ENCODE measurements around the gene TAP1. TPM values are rescaled to one million over a fixed set of nuclear protein-coding genes. Genes with fewer than 3 reads are reported as not detected.

The TAP1 gene
- total RNA-seq, 2 experiments from 2014 or later, result 210 to 211 TPM

DNA sequence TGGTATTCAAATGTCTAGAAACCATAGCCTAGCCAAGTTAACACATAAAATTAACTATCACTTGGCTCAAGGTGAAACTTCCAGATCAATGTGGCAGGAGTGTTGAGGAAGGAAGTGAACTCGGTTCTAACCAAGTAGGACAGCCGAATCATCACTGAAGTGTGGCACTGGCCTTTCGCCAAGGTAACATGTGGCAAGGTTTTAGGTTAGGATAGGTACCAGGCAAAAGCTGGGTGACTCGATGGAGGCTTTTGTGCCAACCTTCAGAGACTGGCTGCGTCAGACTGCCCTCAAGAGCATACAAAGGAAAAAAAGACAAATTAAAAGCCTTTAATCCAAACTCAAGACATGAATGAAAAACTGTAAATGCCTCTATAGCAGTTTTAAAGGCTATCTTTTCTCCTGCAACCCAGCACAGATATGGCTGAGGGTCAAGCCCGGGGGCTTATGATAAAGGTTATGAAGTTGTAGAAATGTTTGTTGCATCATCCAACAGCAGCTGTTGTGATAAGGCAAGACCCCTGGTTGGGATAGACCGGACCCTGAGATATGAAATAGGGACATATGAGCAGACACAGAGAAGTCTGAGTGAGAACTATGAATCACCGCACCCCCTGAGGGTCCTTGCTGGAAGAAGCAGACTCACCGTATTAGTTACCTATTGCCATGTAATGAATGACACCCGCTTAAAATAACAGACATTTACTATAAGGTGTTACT is 12.4 kb upstream of the TAP1 start:
- Mint-ChIP-seq H3K4me3 (no peak overlapping the region), H3K27me3 (no peaks in the 10 kb centered on the region), H3K9me3 (no peaks in the 10 kb centered on the region), H3K27ac (peak overlapping the region; percentile 84), H3K36me3 (ENCODE audit: low read depth) (peaks cover 8% of the 10 kb centered on the region), H3K4me1 (ENCODE audit: low read depth) (peaks cover 36% of the 10 kb centered on the region)
- no peak for DNase-seq
- TF ChIP-seq, protein P1, sequence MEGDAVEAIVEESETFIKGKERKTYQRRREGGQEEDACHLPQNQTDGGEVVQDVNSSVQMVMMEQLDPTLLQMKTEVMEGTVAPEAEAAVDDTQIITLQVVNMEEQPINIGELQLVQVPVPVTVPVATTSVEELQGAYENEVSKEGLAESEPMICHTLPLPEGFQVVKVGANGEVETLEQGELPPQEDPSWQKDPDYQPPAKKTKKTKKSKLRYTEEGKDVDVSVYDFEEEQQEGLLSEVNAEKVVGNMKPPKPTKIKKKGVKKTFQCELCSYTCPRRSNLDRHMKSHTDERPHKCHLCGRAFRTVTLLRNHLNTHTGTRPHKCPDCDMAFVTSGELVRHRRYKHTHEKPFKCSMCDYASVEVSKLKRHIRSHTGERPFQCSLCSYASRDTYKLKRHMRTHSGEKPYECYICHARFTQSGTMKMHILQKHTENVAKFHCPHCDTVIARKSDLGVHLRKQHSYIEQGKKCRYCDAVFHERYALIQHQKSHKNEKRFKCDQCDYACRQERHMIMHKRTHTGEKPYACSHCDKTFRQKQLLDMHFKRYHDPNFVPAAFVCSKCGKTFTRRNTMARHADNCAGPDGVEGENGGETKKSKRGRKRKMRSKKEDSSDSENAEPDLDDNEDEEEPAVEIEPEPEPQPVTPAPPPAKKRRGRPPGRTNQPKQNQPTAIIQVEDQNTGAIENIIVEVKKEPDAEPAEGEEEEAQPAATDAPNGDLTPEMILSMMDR (IDR thresholded peaks at IDR 0.05), result no peak
- intact Hi-C loops (cut with micrococcal nuclease), result loop anchor here (2.0 to 5.0 kb wide), 2 partner anchors 13 to 39 kb away; partner anchors contain the start of gene TAP1
- ChIA-PET CTCF (interaction anchor here (0.8 to 4.1 kb wide), 5 partner anchors 8 to 88 kb away, joined by 3 to 45 read pairs (median 23); partner anchors contain the start of genes HLA-DMA, PSMB8, PSMB9 and TAP1), POLR2A (interaction anchor here (1.6 to 5.9 kb wide), 5 partner anchors 8 to 27 kb away, joined by 5 to 79 read pairs (median 18); partner anchors contain the start of genes PSMB8, PSMB9, TAP1 and TAP2)
- ATAC-seq, result no peak

DNA sequence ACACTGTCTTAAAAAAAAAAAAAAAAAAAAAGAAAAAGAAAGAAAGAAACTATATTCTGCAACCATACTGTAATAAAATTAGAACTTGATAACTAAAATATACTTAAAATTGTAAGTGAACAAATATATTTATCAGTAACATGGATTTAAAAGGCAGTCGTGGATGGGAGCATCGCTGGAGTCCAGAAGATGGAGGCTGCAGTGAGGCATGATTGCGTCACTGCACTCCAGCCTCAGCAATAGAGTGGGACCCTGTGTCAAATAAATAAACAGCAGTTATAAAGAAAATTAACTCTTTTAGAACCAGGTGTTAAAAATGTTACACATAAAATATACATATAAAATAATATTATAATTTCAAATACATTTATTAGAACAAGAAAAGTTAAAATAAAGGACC is 9.2 kb upstream of the TAP1 start:
- Mint-ChIP-seq H3K36me3 (ENCODE audit: low read depth) (peaks cover 34% of the 10 kb centered on the region), H3K4me3 (no peak overlapping the region), H3K4me1 (ENCODE audit: low read depth) (peaks cover 56% of the 10 kb centered on the region), H3K27ac (no peak overlapping the region), H3K9me3 (no peaks in the 10 kb centered on the region), H3K27me3 (no peaks in the 10 kb centered on the region)
- no peak for DNase-seq
- TF ChIP-seq, protein P1 (IDR thresholded peaks at IDR 0.05), result no peak
- CTCF ChIA-PET, result interaction anchor here (3.8 to 12.3 kb wide), 2 partner anchors 8 to 21 kb away, joined by 23 to 400 read pairs; partner anchors contain the start of genes PSMB8, PSMB9, TAP1 and TAP2
- ATAC-seq, result no peak
- POLR2A ChIA-PET, result interaction anchor here (1.4 to 3.9 kb wide), 3 partner anchors 8 to 24 kb away, joined by 4 to 18 read pairs (median 13); partner anchors contain the start of genes PSMB8, PSMB9, TAP1 and TAP2
- intact Hi-C loops (cut with micrococcal nuclease), result no loop called here

DNA sequence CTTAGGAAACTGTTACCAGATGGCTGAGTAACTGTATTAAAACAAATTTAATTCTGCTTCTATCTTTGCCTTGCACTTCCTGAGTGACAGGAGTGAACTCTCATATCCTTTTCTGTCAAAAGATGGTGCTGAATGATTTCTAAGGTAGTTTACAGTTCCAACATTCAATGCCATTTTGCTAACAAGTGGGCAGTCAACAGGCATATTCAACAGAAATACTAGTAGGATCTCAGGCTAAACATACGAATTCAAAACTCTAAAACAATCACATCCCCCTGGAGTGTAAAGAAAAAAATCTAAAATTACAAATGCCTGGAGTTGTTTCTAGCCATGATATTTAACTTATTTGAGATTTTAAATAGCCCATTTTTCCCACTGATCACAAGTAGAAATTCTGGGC is 7.2 kb upstream of the TAP1 start:
- Mint-ChIP-seq H3K36me3 (ENCODE audit: low read depth) (peaks cover 49% of the 10 kb centered on the region), H3K27me3 (no peaks in the 10 kb centered on the region), H3K27ac (peak overlapping the region; percentile 83), H3K4me1 (ENCODE audit: low read depth) (peaks cover 51% of the 10 kb centered on the region), H3K9me3 (no peaks in the 10 kb centered on the region), H3K4me3 (no peak overlapping the region)
- ATAC-seq (no peak), DNase-seq (no peak)
- POLR2A ChIA-PET, result interaction anchor here (1.2 to 8.1 kb wide), 5 partner anchors 19 to 111 kb away, joined by 4 to 458 read pairs (median 13); partner anchors contain the start of genes BRD2, PSMB8 and TAP2
- TF ChIP-seq, protein P1 (IDR thresholded peaks at IDR 0.05), result no peak
- intact Hi-C loops (cut with micrococcal nuclease), result no loop called here
- CTCF ChIA-PET, result interaction anchor here (1.0 to 12.3 kb wide), 4 partner anchors 7 to 124 kb away, joined by 3 to 400 read pairs (median 18); partner anchors contain the start of genes HLA-DMA, PSMB8 and TAP2

DNA sequence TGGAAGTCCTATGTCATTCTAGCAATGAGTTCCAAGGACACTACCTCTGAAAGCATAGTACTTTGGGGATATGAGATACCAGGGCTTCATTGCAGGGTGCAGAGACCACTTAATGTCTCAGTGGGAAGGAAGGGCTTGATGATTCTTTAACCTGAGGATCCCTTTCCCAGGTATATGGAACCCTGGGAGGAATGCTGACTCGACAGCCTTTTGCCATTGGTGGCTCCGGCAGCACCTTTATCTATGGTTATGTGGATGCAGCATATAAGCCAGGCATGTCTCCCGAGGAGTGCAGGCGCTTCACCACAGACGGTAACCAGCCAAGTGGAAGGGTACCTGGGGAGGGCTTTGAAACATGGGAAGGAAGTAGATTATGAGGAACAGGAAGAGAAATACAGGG is 4.7 kb upstream of the TAP1 start:
- TF ChIP-seq, protein P1 (IDR thresholded peaks at IDR 0.05), result no peak
- ChIA-PET POLR2A (interaction anchor here (1.0 to 8.1 kb wide), 8 partner anchors 9 to 113 kb away, joined by 3 to 458 read pairs (median 6); partner anchors contain the start of genes BRD2, PSMB8 and TAP2), CTCF (interaction anchor here (0.8 to 12.3 kb wide), 10 partner anchors 8 to 127 kb away, joined by 3 to 400 read pairs (median 5); partner anchors contain the start of genes PSMB8 and TAP2)
- intact Hi-C loops (cut with micrococcal nuclease), result no loop called here
- H3K27ac Mint-ChIP-seq, result peak overlapping the region; percentile 63
- ATAC-seq, result no peak
- H3K4me1 Mint-ChIP-seq (ENCODE audit: low read depth), result peaks cover 50% of the 10 kb centered on the region
- H3K27me3 Mint-ChIP-seq, result no peaks in the 10 kb centered on the region
- peak overlapping the region; percentile 94 for H3K4me3 Mint-ChIP-seq
- H3K36me3 Mint-ChIP-seq (ENCODE audit: low read depth), result peaks cover 62% of the 10 kb centered on the region
- no peak for DNase-seq
- H3K9me3 Mint-ChIP-seq, result no peaks in the 10 kb centered on the region

All from activated CD8-positive, alpha-beta T cell treated with anti-CD3 and anti-CD28 coated beads for 36 hours (primary cell).